Smooth muscle cell (in vitro differentiated cells): Measurements from ENCODE around the gene IRF5. TPM values are rescaled to one million over a fixed set of nuclear protein-coding genes. Genes with fewer than 3 reads are reported as not detected.
A peak's percentile ranks its signal among the peaks of the same experiment; 100 is the strongest.

ENCODE experiments used
- DNase-seq: peaks from one replicate; lab custom pipeline; 2025; ENCODE audit not compliant: unreplicated experiment; lab: John Stamatoyannopoulos, UW
- H2AFZ ChIP-seq: fragments of 200-600 bp; sonication (generic); 2 replicates; pipeline ENCODE4 v1.6.0; 2016; ENCODE audit warnings: antibody characterized with exemption, low read depth, mild to moderate bottlenecking
- H3F3A ChIP-seq: fragments of 200-600 bp; sonication (generic); 2 replicates; pipeline ENCODE4 v1.6.0; 2017; ENCODE audit warnings: antibody characterized with exemption, low read depth
- H3K27ac ChIP-seq: fragments of 200-600 bp; sonication (generic); 2 replicates; pipeline ENCODE4 v1.5.1; 2016; ENCODE audit warnings: low read depth, mild to moderate bottlenecking
- H3K27me3 ChIP-seq: fragments of 200-600 bp; sonication (generic); 2 replicates; pipeline ENCODE4 v1.6.1; 2016; ENCODE audit warnings: low read depth, mild to moderate bottlenecking
- H3K36me3 ChIP-seq: fragments of 200-600 bp; sonication (generic); 2 replicates; pipeline ENCODE4 v1.5.1; 2016; ENCODE audit warnings: low read depth
- H3K4me1 ChIP-seq: fragments of 200-600 bp; sonication (generic); 2 replicates; pipeline ENCODE4 v1.5.1; 2016; ENCODE audit warnings: low read depth
- H3K4me2 ChIP-seq: fragments of 200-600 bp; sonication (generic); 2 replicates; pipeline ENCODE4 v1.6.0; 2016; ENCODE audit warnings: mild to moderate bottlenecking
- H3K4me3 ChIP-seq: fragments of 200-600 bp; sonication (generic); 2 replicates; pipeline ENCODE4 v1.5.1; 2016; ENCODE audit warnings: mild to moderate bottlenecking
- H3K79me2 ChIP-seq: fragments of 200-600 bp; sonication (generic); 2 replicates; pipeline ENCODE4 v1.6.0; 2016; ENCODE audit warnings: low read depth, mild to moderate bottlenecking
- H3K9ac ChIP-seq: fragments of 200-600 bp; sonication (generic); 2 replicates; pipeline ENCODE4 v1.6.0; 2016; ENCODE audit warnings: low read depth
- H3K9me3 ChIP-seq: fragments of 200-600 bp; sonication (generic); replicated peaks from 2 replicates; pipeline ENCODE4 v1.5.1; 2016; ENCODE audit warnings: low read depth
- H4K20me1 ChIP-seq: fragments of 200-600 bp; sonication (generic); 2 replicates; pipeline ENCODE4 v1.6.0; 2016; ENCODE audit warnings: low read depth
- WGBS: methylation state at CpG from one replicate; pipeline ENCODE4 v1.1.7; 2016; ENCODE audit warnings: low lambda C conversion rate; 5-methylcytosine and 5-hydroxymethylcytosine counted together
- polyA plus RNA-seq: library from polyadenylated mRNA; unstranded; fragments of >200 nt; fragmentation: Nextera tagmentation; extraction: Ambion mirVana; gene quantifications from 2 replicates; pipeline ENCODE4 v1.2.1, GENCODE V29; 2016
- total RNA-seq: library from RNA; depleted of rRNA; stranded (reverse); fragments of >200 nt; gene quantifications from 2 replicates; pipeline ENCODE4 v1.2.3, GENCODE V29; 2014
- TF ChIP-seq, protein P1 (sequence below): fragments of 200-600 bp; sonication (generic); IDR thresholded peaks from 2 replicates; pipeline ENCODE4 v1.5.1; 2017; ENCODE audit warnings: borderline replicate concordance, mild to moderate bottlenecking, antibody characterized with exemption; ENCODE audit not compliant: insufficient read depth, poor library complexity, severe bottlenecking

The IRF5 gene
- total and polyA plus RNA-seq, 2 experiments from 2014 or later: 0.35 to 0.76 TPM

DNA sequence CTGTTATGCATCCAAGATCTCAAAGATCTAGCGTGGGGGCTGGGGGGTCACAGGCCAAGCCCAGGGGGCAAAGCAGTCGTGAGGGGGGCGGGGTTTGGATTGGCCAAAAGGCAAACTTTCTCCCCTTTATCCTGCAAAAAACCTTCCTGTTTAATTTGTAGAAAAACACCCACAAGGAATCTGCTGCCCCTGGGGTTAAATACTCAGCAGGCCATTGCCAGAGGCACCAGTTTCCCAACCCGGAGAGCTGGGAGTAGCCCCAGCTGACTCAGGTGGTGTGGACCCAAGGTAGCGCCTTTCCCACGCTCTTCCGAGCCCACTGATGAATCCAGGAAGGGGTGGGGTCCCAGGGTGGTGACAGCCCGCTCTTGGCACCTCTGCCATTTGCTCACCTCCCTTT is 48.6 kb upstream of the IRF5 start:
- Histone ChIP-seq H3K27me3 (no peaks in the 10 kb centered on the region), H3K4me2 (no peak overlapping the region), H3K4me1 (no peaks in the 10 kb centered on the region), H4K20me1 (no peaks in the 10 kb centered on the region), H3F3A (no peaks in the 10 kb centered on the region), H3K79me2 (no peaks in the 10 kb centered on the region), H3K9me3 (no peaks in the 10 kb centered on the region), H3K9ac (no peak overlapping the region), H3K36me3 (no peaks in the 10 kb centered on the region), H3K4me3 (no peak overlapping the region), H3K27ac (no peak overlapping the region), H2AFZ (no peak overlapping the region)
- no peak for DNase-seq
- WGBS: 62% methylated on average over 8 of the region's 8 CpGs
- TF ChIP-seq, protein P1, sequence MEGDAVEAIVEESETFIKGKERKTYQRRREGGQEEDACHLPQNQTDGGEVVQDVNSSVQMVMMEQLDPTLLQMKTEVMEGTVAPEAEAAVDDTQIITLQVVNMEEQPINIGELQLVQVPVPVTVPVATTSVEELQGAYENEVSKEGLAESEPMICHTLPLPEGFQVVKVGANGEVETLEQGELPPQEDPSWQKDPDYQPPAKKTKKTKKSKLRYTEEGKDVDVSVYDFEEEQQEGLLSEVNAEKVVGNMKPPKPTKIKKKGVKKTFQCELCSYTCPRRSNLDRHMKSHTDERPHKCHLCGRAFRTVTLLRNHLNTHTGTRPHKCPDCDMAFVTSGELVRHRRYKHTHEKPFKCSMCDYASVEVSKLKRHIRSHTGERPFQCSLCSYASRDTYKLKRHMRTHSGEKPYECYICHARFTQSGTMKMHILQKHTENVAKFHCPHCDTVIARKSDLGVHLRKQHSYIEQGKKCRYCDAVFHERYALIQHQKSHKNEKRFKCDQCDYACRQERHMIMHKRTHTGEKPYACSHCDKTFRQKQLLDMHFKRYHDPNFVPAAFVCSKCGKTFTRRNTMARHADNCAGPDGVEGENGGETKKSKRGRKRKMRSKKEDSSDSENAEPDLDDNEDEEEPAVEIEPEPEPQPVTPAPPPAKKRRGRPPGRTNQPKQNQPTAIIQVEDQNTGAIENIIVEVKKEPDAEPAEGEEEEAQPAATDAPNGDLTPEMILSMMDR: no peak

DNA sequence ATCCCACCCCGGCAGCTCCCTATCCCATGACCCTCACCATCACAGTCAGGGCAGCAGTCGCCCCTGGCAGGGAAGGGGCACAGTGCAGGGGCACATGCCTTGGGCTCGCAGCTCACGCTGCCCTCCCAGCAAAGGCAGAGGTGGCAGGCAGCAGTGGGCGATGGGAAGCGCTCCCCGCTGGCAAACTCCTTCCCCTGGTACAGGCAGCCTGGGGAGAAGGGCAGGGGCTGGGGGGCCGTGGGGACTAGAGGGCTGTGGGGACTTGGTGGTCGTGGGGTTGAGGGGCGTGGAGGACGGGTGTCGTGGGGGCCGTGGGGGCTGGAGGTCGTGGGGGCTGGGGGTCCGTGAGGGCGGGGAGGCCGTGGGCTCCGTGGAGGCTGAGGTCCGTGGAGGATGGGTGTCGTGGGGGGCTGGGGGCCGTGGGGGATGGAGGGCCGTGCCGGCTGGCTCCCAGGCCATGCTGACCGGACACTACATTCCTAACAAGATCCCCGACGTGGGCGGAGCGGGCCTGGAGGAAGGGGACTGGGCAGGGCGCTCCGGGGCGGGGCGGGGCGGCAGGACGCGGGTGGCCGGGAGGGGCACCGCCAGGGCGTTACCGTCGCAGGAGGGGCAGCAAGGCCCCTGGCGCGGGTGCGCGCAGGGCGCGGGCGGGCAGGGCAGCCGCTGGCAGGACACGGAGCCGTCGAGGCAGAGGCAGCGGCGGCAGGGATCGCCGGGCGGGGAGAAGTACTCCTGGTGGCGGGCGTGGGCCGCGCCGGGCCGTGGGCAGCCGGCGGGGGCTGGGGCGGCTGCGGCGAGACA is 47.2 kb upstream of the IRF5 start:
- no peaks in the 10 kb centered on the region for H3K27me3 ChIP-seq
- peak overlapping the region; percentile 81 for H3K4me2 ChIP-seq
- no peak overlapping the region for H3K27ac ChIP-seq
- H3K36me3 ChIP-seq: no peaks in the 10 kb centered on the region
- DNase-seq: no peak
- no peaks in the 10 kb centered on the region for H3K4me1 ChIP-seq
- 60% methylated on average over 10 of the region's 67 CpGs for WGBS
- peak overlapping the region; percentile 62 for H2AFZ ChIP-seq
- H3K9me3 ChIP-seq: no peaks in the 10 kb centered on the region
- peak overlapping the region; percentile 39 for H3K4me3 ChIP-seq
- TF ChIP-seq, protein P1: no peak
- H3K9ac ChIP-seq: no peak overlapping the region
- H3K79me2 ChIP-seq: no peaks in the 10 kb centered on the region
- H3F3A ChIP-seq: no peaks in the 10 kb centered on the region
- no peaks in the 10 kb centered on the region for H4K20me1 ChIP-seq

DNA sequence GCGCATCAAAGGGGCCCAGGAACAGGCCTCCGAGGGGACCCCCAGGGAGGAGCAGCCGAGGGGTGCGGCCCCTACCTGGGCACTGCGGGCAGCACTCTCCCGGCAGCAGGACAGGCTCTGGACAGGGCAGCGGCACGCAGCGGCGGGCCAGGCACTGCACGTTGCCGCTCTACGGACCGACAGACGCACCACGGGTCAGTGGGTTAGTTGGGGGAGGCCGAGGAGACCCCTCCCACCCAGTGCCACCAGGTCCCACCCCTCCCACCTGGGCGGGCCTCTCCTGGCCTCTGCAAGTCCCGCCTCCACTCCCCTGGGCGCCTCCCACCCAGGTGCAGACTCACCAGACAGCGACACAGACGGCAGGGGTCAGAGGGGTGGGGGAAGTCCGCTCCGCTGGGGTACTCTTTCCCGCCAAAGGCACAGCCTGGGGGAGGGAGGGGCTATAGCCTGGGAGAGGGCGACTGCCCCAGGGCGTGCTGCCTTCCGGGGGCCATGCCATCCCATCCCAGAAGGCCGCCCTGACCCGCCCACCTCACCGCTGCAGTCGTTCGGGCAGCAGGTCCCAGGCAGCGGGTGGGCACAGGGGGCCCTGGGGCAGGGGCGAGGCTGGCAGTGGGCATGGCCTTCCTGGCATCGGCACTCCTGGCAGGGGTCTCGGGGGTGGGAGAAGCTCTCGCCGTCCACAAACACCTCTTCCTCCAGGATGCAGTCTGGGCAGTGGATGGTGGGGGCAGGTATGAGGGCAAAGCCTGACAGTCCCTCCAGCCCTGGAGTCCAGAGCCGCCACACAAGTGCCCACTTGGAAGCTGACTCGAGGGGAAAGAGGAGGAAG is 46.4 kb upstream of the IRF5 start:
- no peak for DNase-seq
- Histone ChIP-seq H4K20me1 (no peaks in the 10 kb centered on the region), H3K9me3 (no peaks in the 10 kb centered on the region), H3K4me3 (peak overlapping the region; percentile 39), H3K27ac (no peak overlapping the region), H3K27me3 (no peaks in the 10 kb centered on the region), H3K4me2 (peak overlapping the region; percentile 81), H2AFZ (peak overlapping the region; percentile 62), H3K9ac (no peak overlapping the region), H3F3A (no peaks in the 10 kb centered on the region), H3K4me1 (no peaks in the 10 kb centered on the region), H3K79me2 (no peaks in the 10 kb centered on the region), H3K36me3 (no peaks in the 10 kb centered on the region)
- TF ChIP-seq, protein P1: no peak
- 57% methylated on average over 16 of the region's 41 CpGs for WGBS
